Thyroid gland (tissue), 4 donors: ENCODE measurements around the gene PARD3B.

ENCODE experiments used
- CTCF ChIP-seq, 6 experiments: fragments of 200-600 bp in 3 of 6; fragments of 450-650 bp in 3 of 6; sonication (generic) in 3 of 6; IDR thresholded peaks; one replicate each; pipeline ENCODE4 v1.5.1; 2016 to 2019; ENCODE audit warnings: antibody characterized with exemption in 6 of 6, mild to moderate bottlenecking in 2 of 6, inconsistent platforms in 1 of 6, moderate library complexity in 1 of 6
- POLR2A ChIP-seq, 2 donors: fragments of 450-650 bp; IDR thresholded peaks; one replicate each; pipeline ENCODE4 v1.6.1; 2017; ENCODE audit warnings: antibody characterized with exemption in 2 of 2, mild to moderate bottlenecking in 2 of 2, moderate library complexity in 1 of 2

DNA sequence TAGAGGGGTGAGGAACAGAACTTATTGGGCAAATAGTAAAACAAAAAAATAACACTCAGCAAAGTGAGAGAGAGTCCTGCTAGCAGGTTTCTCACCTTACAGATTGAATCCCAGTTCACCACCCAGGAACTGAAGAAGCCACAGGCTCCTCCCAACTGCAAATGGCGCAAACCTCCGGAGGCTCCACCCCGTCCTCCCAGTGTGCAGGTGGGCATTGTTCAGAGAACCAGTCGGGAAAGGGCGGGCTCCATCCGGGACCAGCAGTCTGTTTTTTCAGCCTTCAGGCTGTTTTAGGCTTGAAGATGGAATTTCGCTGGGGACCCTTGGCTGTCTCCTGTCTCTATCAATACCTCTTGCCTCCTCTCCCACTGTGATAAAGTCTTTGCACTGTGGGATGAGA is 317.5 kb downstream of the PARD3B start:
- no peak for TF ChIP-seq CTCF (IDR thresholded peaks at IDR 0.05)
- TF ChIP-seq POLR2A (IDR thresholded peaks at IDR 0.05) = no peak
